Uterus (tissue), 4 donors: ENCODE data around the gene FANCD2. TPM values are rescaled to one million over a fixed set of nuclear protein-coding genes. Genes with fewer than 3 reads are reported as not detected.
"Not testable (repeated sequence)": the region's sequence is repeated elsewhere in the genome, so short reads cannot be mapped to it uniquely, and the experiment has no call there.

ENCODE experiments used
- DNase-seq, 2 donors: peaks; one replicate each; pipeline ENCODE4 v3.0.0-alpha.2; 2019 to 2020
- H3K27ac ChIP-seq, 2 donors: fragments of 200-600 bp; sonication (generic); 1 replicate in 1 of 2; 2 replicates in 1 of 2; pipeline ENCODE4 v1.5.1; 2016 to 2018
- H3K27me3 ChIP-seq, 2 donors: fragments of 200-600 bp; sonication (generic); one replicate each; pipeline ENCODE4 v1.5.1; 2018 to 2019; ENCODE audit warnings: control low read depth in 1 of 2
- H3K36me3 ChIP-seq, 2 donors: fragments of 200-600 bp; sonication (generic); one replicate each; pipeline ENCODE4 v1.5.1; 2019; ENCODE audit warnings: control low read depth in 1 of 2
- H3K4me1 ChIP-seq, 2 donors: fragments of 200-600 bp; sonication (generic); one replicate each; pipeline ENCODE4 v1.5.1; 2018 to 2019; ENCODE audit warnings: control low read depth in 1 of 2
- H3K4me3 ChIP-seq, 2 donors: fragments of 200-600 bp; sonication (generic); 1 replicate in 1 of 2; 2 replicates in 1 of 2; pipeline ENCODE4 v1.5.1; 2018 to 2019; ENCODE audit warnings: mild to moderate bottlenecking in 1 of 2
- H3K9me3 ChIP-seq, 2 donors: fragments of 200-600 bp; sonication (generic); one replicate each; pipeline ENCODE4 v1.5.1; 2019; ENCODE audit warnings: control low read depth in 1 of 2
- CTCF ChIP-seq, 4 experiments: fragments of 200-600 bp in 2 of 4; fragments of 450-650 bp in 2 of 4; sonication (generic) in 2 of 4; IDR thresholded peaks; one replicate each; pipeline ENCODE4 v1.5.1; 2016 to 2019; ENCODE audit warnings: antibody characterized with exemption in 4 of 4, mild to moderate bottlenecking in 2 of 4, moderate library complexity in 1 of 4
- POLR2A ChIP-seq, 2 donors: fragments of 450-650 bp; IDR thresholded peaks; one replicate each; pipeline ENCODE4 v1.6.1; 2016; ENCODE audit warnings: antibody characterized with exemption in 2 of 2, mild to moderate bottlenecking in 1 of 2, moderate library complexity in 1 of 2
- intact Hi-C: fragments of 100-400 bp; cut with DNase I; formaldehyde crosslinking; loops from one replicate; pipeline ENCODE4 v1.15.1; 2023; ENCODE audit warnings: low total_unique reads
- total RNA-seq, 4 donors: library from RNA; depleted of rRNA in 3 of 4; stranded (reverse); fragments of >200 nt in 3 of 4; gene quantifications; one replicate each; pipeline versions ENCODE4 v1.1.0 to v1.2.4, GENCODE V29; 2014 to 2023
- donor health status: DM: yes; HTN: yes; CAD: no.

FANCD2 gene
- total RNA-seq, 4 donors from 2014 or later: 3.0 to 17.7 (median 3.6) TPM; not detected in 1

GRCh38 chr3:10119376-10119775 lies 93.1 kb downstream of the FANCD2 start:
- no peaks in the 10 kb centered on the region for H3K27me3 ChIP-seq
- intact Hi-C loops: no loop called here
- no peak overlapping the region for H3K4me3 ChIP-seq
- TF ChIP-seq CTCF (IDR thresholded peaks at IDR 0.05) (no peak), POLR2A (IDR thresholded peaks at IDR 0.05) (no peak)
- no peak for DNase-seq
- peaks cover 11 to 12% of the 10 kb centered on the region in 2 donors for H3K4me1 ChIP-seq
- no peak overlapping the region for H3K27ac ChIP-seq
- no peaks in the 10 kb centered on the region for H3K36me3 ChIP-seq
- H3K9me3 ChIP-seq: no peaks in the 10 kb centered on the region

GRCh38 chr3:10121064-10121463 lies 94.8 kb downstream of the FANCD2 start:
- Histone ChIP-seq H3K27ac (no peak overlapping the region), H3K4me1 (peaks cover 7 to 12% of the 10 kb centered on the region in 2 donors), H3K4me3 (no peak overlapping the region), H3K9me3 (no peaks in the 10 kb centered on the region), H3K27me3 (no peaks in the 10 kb centered on the region), H3K36me3 (no peaks in the 10 kb centered on the region)
- DNase-seq: no peak
- intact Hi-C loops: no loop called here
- TF ChIP-seq CTCF (IDR thresholded peaks at IDR 0.05) (no peak), POLR2A (IDR thresholded peaks at IDR 0.05) (no peak)

- H3K27ac ChIP-seq: no peak overlapping the region
- intact Hi-C loops: no loop called here
- H3K9me3 ChIP-seq: no peaks in the 10 kb centered on the region
- H3K36me3 ChIP-seq: no peaks in the 10 kb centered on the region
- H3K4me1 ChIP-seq: peaks cover 0 to 3% of the 10 kb centered on the region in 2 donors
- DNase-seq: no peak
- H3K27me3 ChIP-seq: no peaks in the 10 kb centered on the region
- no peak overlapping the region for H3K4me3 ChIP-seq
- TF ChIP-seq CTCF (IDR thresholded peaks at IDR 0.05) (no peak), POLR2A (IDR thresholded peaks at IDR 0.05) (no peak)
These were observed 96.5 kb downstream of the FANCD2 start for GRCh38 chr3:10122724-10123123.

GRCh38 chr3:10135872-10136271 lies 109.6 kb downstream of the FANCD2 start:
- H3K36me3 ChIP-seq, H3K9me3 ChIP-seq, H3K27ac ChIP-seq, DNase-seq, H3K4me1 ChIP-seq, H3K27me3 ChIP-seq, intact Hi-C loops, H3K4me3 ChIP-seq: not testable (repeated sequence)

GRCh38 chr3:10136426-10137005 lies 110.3 kb downstream of the FANCD2 start:
- no peaks in the 10 kb centered on the region for H3K4me1 ChIP-seq
- TF ChIP-seq CTCF (IDR thresholded peaks at IDR 0.05): no peak
- TF ChIP-seq POLR2A (IDR thresholded peaks at IDR 0.05): no peak
- no peak for DNase-seq
- H3K9me3 ChIP-seq: no peaks in the 10 kb centered on the region
- no peak overlapping the region for H3K27ac ChIP-seq
- intact Hi-C loops: no loop called here
- H3K27me3 ChIP-seq: no peaks in the 10 kb centered on the region
- no peak overlapping the region for H3K4me3 ChIP-seq
- no peaks in the 10 kb centered on the region for H3K36me3 ChIP-seq

GRCh38 chr3:10137178-10137577 lies 110.9 kb downstream of the FANCD2 start:
- no peaks in the 10 kb centered on the region for H3K9me3 ChIP-seq
- intact Hi-C loops: no loop called here
- H3K4me1 ChIP-seq: no peaks in the 10 kb centered on the region
- no peak overlapping the region for H3K4me3 ChIP-seq
- TF ChIP-seq CTCF (IDR thresholded peaks at IDR 0.05) (no peak), POLR2A (IDR thresholded peaks at IDR 0.05) (no peak)
- no peak for DNase-seq
- no peaks in the 10 kb centered on the region for H3K36me3 ChIP-seq
- no peaks in the 10 kb centered on the region for H3K27me3 ChIP-seq
- H3K27ac ChIP-seq: no peak overlapping the region
